GF-D8 (cell line): Measurements from ENCODE around the gene C19orf85.

Experiments
- DNase-seq: peaks from one replicate; lab custom pipeline; 2025; lab: John Stamatoyannopoulos, UW

The C19orf85 gene

DNA sequence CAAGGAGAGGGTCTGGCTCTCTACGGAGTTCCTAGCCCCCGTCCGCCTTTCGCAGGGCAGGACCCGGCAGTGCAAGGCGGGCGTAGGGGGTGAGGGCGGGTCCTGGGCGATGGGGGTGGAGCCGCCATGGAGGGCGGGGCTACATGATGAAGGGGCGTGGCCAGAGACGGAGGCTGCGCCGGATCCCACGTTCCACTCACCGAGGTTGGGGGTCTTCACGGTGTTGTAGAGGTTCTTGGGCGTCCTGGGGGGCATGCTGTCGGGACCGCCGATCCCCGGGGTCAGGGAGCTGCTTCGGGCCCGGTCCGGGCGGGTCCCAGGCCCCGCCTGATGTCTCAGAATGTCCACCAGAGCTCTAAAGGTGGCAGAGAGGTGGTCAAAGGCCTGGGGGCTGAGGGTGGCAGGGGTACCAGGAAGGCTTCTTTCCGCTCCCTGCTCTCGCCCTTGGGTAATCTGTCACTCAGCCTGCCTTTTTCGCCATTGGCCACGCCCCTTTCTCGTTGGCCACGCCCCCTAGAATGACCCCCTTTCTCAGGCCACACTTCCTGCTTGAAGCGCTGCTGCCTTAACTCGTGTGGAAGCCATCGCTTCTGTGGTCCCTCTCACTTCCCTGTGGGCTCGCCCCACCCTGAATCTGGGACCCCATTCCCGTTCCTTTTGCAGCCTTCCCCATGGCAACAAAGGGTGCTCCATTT is 24.0 kb downstream of the C19orf85 start:
- DNase-seq: no peak

- DNase-seq: no peak
These were observed 25.5 kb downstream of the C19orf85 start for GRCh38 chr19:55439052-55439451.

GRCh38 chr19:55437410-55437809 is 27.1 kb downstream of the C19orf85 start:
- no peak for DNase-seq

DNA sequence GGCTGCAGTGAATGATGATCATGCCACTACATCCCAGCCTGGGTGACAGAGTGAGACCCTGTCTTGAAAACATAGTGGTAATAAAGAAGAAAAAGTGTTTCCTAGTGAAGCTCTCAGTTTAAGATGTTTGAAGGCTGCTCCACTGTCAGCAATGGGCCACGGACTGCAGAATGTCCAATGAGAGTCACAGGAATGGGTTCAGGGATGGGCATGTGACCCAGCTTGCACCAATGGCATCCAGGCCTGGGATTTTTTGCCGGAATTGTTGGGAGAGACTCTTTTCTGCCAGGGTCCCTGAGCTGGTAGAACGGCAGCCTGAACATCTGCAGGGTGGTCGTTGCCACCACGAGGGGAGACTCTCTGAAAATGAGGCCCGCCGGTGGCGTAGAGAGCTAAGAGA is 27.7 kb downstream of the C19orf85 start:
- DNase-seq: no peak

- no peak for DNase-seq
These were observed 29.5 kb downstream of the C19orf85 start for GRCh38 chr19:55435020-55435419.

- DNase-seq: no peak
These were observed 30.1 kb downstream of the C19orf85 start for GRCh38 chr19:55434356-55434919.

- DNase-seq: no peak
These were observed 31.3 kb downstream of the C19orf85 start for GRCh38 chr19:55433292-55433691.

DNA sequence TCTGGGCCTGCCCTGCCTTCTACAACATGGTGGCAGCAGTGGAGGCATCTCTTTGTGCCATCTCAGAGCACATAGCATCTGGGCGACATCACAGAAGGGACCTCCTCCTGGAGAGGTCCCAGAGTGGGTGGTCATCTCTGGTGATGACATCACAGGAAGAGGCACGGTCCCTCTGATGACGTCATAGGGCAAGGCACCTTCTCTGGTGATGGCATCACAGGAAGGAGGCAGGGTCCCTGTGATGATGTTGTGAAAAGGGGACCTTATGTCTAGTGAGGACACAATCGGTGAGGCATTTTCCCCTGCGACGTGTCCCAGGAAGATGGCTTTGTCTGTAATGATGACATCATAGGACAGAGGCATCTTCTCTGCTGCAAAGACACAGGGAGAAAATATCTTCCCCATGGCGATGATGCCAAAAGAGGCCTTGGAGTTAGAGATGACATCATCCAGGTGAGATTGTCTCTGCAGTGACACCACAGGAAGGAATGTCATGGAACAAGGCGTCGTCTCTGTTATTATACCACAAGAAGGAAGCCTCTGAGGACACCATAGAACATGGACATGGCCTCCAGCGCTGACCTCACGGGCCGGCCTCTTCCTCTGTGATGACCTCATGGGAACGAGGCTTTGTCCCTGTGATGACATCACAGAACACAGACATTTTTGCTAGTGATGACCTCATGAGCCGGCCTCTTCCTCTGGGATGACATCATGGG is 32.2 kb downstream of the C19orf85 start:
- DNase-seq: no peak

GRCh38 chr19:55431183-55431582 is 33.4 kb downstream of the C19orf85 start:
- no peak for DNase-seq

- DNase-seq: no peak
These were observed 38.5 kb downstream of the C19orf85 start for GRCh38 chr19:55426042-55426441.

DNA sequence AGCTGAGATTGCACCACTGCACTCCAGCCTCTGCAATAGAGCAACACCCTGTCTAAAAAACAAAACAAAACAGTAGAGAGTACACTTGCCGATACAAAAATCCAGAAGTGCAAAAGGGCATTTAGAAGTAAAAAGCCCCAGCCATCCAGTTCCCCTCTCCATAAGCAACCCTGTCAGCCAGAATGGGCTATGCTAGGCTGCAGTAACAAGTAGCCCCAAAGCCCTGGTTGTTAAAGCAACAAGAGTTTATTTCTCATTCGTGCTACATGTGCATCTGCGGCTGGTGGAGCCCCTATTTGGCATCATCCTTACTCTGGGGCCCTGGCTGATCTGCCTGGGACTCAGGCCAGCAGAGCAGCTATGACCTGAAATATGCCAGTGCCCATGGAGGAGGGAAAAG is 40.0 kb downstream of the C19orf85 start:
- no peak for DNase-seq

DNA sequence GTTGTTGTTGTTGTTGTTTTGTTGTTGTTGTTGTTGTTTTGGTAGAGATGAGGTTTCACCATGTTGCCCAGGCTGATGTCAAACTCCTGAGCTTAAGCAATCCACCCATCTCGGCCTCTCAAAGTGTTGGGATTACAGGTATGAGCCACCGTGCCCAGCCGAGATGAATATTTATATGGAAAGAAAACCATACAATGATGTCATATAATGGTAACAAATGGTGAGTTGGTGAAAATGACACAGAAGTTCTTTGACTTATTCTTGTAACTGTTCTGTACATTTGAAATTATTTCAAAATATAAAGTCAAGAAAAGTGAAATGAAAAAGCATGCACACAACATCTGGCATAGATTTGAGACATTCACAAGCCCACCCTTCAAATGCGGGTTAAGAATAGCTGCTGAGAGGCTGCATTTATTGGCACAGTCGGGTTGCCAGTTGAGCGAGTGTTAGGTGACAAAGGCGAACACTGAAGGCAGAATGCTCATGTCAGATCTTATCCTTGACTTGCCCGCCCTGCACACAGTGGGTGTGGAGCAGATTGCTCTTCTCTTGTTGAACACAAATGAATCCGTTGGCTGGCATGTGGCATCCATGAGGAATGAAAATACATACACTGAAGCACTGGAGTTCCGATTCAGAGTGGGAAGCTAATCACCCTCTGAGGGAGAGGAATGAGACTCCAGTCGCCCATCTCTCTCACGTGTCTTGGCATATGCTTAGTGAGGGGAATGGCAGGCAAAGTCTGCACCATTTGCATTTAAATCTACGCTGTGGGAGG is 41.1 kb downstream of the C19orf85 start:
- DNase-seq: no peak

DNA sequence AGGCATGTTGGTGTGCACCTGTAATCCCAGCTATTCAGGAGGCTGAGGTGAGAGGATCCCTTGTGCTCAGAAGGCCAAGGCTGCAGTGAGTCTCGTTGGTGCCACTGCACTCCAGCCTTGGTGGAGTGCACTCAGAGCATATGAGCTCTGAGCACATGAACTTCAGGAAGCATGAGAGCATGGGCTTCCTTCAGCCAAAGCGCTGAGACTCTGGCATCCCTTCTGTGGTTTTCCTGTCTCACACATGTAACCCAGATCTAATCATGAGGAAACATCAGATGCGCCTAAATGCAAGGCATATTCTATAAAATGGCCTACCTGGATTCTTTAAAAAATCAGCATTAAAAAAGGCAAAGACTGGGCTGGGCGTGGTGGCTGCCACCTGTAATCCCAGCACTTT is 43.3 kb downstream of the C19orf85 start:
- peak; percentile 77 for DNase-seq

GRCh38 chr19:55419624-55420236 is 44.8 kb downstream of the C19orf85 start:
- no peak for DNase-seq

DNA sequence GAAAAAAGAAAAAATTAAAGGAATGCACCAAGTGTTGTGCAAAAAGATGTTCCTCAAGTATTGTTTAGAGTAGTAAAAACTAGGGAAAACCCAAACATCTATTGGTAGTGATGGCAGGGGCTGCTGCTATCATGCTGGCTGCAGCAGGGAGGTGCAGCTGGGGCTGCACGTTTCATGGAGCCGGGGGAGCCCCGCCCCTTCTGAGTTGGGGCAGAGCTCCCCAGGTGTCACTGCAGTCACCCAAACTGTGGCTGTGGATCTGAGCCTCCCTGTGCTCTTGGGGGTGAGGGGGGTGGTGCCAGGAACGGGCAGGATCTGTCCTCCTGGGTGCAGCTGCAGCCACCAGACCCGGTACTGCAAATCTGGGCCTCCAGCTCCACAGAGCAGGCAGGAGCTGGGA is 45.4 kb downstream of the C19orf85 start:
- no peak for DNase-seq

DNA sequence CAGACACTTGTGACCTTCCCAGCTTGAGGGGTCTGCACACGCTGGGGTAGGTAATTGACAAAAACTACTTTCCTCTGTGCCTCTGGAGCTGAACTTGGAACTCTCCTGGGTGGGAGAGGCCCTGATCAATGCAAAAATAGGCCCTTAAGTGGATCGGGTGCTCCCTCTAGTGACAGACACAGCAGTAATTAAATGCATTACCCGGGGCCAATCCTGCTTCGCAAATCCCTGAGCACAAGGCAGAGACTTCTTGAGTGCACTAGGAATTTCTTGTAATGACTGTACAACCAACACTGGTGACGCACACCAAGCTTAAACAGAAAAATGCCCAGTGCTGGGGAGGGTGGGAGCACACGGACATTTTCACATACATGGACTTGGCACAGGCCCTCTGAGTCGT is 46.4 kb downstream of the C19orf85 start:
- no peak for DNase-seq
